ENCODE measurements around the gene CMC1.
"Not testable (repeated sequence)": the region's sequence is repeated elsewhere in the genome, so short reads cannot be mapped to it uniquely, and the experiment has no call there.

The CMC1 gene

DNA sequence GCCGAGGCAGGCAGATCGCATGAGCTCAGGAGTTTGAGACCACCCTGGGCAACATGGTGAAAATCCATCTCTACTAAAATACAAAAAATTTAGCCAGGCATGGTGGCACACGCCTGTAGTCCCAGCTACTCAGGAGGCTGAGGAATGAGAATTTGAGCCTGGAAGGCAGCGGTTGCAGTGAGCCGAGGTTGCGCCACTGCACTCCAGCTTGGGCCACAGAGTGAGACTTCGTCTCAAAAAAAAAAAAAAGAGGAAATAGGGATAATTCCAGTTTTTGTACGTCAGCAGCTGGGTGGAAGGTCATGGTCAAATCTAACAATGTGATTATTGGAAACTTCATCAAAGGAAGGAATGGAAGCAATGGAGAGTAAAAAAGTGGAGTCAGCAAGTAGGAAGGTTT lies 3.1 kb downstream of the CMC1 start:
- no peak for DNase-seq (ENCODE audit: low read depth)

DNA sequence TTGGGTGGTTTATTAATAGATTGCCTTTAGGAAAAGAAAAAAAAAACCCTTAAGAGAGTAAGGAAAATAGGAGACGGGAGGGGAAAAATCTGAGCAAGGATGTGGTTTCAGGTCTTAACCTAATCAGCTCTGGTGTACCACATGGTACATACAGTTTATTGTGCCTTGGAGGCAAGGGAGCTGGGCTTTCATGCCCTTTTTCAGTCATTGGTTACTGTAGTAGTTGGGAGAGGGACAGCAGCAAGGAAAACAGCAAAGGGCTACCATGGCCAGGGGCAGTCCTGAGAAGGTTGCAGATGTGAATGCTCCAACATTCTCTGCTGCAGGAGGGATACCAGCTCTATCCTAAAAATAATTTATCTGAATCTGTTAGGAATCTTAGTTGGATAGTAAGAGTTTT lies 5.9 kb downstream of the CMC1 start:
- no peak for DNase-seq (ENCODE audit: low read depth)

DNA sequence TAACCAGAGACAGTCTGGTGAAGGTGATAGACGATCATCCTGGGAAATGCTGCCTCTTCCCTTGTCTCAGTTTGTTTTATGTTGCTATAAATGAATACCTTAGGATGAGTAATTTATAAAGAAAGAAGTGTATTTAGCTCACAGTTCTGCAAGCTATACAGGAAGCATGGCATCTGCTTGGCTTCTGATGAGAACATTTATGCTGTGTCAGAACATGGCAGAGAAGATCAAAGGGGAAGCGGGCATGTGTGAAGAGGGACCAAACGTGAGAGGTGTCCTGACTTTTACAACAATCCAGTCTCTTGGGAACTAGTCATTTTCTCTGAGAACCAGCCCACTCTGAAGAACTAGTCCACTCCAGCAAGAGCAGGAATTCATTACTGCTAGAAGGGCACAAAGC lies 9.6 kb downstream of the CMC1 start:
- no peak for DNase-seq (ENCODE audit: low read depth)

DNA sequence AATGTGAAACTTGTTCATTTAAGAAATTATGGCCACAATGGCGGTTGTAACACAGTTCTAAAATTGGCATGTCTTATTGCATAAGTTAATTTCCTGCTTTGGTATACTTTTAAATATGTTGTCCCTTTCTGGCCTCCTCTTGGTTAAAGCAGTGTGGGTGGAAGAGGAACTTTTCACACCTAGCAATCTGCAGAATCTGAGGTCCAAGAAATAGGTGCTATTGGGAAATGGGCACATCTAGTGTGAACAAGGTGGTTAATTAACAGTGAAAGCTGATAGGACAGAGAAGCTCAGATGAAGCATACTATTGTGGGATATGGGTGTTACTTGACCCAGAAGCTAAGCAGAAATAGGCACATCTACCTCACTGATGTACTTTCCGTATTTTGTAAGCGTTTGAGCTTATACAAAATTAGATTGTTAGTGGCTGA lies 10.6 kb downstream of the CMC1 start:
- DNase-seq (ENCODE audit: low read depth): no peak

DNA sequence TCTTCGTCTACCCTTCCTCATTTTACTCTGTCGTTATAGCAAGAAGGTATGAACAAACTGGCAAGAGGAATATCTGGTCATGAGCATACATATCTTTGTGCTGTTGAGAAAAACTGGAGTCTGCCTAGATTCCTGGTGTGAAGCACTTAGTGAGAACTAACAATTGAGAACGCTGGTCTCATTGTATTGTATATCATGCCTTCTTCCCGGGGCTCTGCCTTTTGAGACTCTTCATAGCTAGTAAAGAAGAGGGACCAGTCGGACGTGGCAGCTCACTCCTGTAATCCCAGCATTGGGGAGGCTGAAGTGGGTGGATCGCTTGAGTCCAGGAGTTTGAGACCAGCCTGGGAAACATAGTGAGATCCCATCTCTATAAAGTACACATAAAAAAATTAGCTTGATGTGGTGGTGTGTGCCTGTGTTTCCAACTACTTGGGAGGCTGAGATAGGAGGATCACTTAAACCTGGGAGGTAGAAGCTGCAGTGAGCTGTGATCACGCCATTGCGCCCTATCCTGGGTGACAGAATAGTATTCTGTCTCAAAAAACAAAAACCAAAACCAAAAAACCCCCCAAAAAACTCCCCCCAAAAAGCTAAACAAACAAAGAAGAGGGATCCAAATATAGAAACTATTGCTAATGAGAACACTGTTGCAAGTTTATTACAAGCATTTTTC lies 11.8 kb downstream of the CMC1 start:
- no peak for DNase-seq (ENCODE audit: low read depth)

DNA sequence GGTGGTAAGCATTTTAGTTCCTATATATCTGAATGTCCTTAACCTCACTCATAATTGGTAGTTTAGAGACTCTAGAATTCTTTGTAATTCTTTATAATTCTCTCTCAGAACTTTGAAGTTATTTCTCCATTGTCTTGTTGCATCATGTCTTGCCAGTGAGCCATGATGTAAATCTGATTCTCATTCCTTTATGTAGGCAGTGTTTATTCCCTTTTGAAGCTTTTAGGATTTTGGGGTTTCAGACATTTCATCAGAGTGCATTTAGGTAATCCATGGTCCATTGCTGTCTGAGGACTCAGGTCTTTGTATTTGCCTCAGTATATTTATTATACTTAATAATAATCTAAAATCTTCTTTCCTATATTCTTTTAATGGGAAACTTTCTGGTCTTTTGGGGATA lies 20.6 kb downstream of the CMC1 start:
- DNase-seq (ENCODE audit: low read depth): no peak

DNA sequence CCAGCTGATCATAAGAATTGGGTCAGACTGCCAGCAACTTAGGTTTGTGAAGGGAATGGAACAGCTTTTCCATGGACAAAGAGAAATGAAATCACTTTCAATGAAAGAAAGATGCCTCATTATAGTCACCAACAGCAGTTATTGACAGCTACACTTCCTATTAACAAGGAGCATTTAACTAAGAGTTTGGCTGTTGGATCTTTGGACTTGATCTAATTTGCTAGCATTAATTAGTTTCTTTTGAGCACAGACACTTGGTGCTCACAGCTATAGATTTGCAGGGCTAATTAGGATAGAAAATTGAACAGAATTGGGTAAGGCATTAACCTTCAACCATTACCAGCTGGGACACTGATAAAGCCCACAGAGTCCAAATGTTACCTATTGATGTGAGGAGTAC lies 24.2 kb downstream of the CMC1 start:
- no peak for DNase-seq (ENCODE audit: low read depth)

DNA sequence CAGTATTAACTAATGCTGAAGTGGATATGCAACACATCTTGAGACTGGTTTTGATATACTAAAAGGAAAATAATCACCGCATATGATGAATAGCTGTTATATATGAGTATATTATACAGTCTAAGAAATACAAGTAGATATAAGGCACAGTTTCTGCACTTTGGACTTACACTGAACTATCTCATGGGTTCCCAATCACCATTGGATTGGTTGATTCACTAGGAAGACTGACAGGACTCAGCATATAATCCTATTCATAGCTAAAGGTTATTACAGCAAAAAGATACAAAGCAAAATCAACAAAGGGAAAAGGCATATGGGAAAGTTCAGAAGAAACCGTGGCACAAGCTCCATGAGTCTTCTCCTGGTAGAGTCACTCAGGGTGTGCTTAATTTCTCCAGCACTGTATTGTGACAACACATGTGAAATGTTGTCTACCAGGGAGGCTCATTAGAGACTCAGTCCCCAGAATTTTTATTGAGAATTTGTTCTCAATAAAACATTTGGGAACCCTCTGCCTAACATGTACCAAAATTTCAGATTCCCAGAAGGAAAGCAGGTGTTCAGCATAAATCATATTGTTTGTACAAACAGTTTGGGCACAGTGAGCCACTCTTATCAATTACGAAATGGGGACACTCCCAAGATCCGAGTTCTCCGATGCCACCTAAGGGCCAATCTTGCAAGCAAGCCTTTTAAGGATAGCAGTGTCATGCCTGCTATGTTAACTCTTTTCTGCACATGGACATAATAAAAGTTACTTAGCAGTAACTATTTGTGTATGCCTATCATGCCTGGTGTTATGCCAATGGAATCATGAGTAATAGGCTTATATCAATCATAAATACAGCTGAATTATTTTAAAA lies 26.8 kb downstream of the CMC1 start:
- no peak for DNase-seq (ENCODE audit: low read depth)

DNA sequence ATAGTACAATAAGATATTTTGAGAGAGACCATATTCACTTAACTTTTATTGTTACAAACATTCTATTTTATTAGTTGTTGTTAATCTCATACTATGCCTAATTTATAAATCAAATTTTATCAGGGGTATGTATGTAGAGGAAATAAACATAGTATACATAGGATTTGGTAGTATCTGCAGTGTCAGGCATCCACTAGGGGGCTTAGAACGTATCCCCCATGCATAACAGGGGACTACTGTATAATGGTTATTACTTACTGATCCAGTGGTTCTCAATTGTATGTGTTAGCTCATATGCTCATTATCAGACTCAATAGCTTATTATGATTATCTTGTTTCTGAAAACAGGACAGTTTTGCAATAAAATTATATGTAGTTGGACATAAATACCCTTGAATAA lies 27.6 kb downstream of the CMC1 start:
- no peak for DNase-seq (ENCODE audit: low read depth)

DNA sequence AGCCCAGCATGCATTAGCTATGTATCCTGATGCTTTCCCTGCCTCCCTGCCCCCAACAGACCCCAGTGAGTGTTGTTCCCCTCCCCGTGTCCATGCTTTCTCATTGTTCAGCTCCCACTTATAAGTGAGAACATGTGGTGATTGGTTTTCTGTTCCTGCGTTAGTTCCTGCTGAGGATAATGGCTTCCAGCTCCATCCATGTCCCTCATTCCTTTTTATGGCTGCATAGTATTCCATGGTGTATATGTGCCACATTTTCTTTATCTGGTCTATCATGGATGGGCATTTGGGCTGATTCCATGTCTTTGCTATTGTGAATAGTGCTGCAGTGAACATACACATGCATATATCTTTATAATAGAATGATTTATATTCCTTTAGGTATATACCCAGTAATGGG lies 28.5 kb downstream of the CMC1 start:
- not testable (repeated sequence) for DNase-seq (ENCODE audit: low read depth)

DNA sequence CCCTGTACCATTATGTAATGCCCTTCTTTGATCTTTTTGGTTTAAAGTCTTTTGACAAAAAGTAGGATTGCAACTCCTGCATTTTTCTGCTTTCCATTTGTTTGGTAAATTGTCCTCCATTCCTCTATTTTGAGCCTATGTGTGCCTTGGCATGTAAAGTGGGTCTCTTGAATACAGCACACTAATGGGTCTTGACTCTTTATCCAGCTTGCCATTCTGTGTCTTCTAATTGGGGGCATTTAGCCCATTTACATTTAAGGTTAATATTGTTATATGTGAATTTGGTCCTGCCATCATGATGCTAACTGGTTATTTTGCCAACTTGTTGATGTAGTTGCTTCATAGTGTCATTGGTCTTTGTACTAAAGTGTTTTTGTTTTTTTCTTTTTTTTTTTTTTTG lies 32.4 kb downstream of the CMC1 start:
- no peak for DNase-seq (ENCODE audit: low read depth)

DNA sequence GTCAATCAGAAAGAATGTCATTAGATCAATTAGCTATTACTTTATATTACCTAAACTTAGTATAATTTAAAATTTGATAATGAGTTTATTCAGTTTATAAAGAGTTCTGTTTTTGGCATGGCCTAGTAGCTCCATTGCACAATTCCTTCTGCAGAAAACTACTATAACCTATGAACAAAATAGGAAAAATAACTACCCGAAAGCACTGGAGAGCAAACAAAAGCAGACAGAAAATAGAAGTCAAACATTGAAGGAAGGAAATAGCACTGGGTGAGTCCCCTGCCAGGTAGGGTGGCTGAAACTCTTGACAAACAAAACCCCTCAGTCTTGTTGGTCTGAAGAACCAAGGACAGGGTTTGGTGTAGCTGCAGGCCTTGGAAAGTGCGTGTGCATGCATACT lies 37.5 kb downstream of the CMC1 start:
- DNase-seq (ENCODE audit: low read depth): no peak

DNA sequence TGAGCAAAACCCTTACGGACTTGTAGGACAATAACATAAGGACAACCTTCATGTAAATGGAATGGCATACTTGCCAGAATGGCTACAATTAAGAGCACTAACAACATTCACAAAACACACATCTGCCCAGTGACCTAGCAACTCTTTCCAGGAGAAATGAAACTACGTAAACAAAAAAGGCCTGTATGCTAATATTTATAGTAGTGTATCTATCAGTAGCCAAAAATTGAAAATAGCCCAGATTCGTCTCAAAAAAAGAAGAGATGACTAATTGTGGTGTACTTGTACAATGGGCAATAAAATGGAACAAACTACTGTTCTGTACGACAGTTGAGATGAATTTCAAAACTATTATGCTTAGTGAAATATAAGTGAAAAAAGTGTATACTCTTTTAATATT lies 38.4 kb downstream of the CMC1 start:
- no peak for DNase-seq (ENCODE audit: low read depth)

DNA sequence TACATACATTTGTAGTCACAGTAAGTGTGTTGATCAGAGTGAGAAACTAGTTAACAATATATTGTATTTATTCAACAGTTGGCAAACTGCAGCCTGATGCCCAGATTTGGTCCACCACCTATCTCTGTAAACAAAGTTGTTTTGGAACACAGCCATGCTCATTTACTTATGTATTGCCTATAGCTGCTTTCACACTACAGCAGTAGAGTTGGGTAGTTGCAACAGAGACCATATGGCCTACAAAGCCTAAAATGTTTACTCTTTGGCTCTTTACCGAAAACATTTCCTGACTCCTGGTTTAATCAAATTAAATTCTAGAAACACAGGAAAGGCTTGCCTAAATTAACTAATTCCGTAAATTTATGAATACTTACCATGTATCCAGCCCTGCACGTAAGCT lies 39.4 kb downstream of the CMC1 start:
- DNase-seq (ENCODE audit: low read depth): no peak

DNA sequence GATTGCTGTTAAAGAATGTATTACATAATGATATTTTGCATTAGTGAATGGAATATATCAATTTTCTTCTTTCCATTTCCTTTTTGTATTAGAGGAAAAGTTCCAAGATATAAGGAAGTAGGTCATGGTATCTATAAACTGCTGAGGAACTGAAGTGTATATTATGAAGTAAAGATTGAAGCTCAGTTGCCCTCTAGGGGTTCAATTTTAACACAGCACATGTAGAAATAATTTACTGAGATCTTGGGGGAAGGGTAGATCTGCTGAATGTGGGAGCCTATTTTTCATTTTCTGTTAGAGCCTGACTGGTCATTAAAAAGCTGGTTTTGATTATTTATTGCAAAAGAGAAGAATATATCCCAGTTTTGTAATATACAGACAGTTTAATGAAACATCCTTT lies 45.2 kb downstream of the CMC1 start:
- DNase-seq (ENCODE audit: low read depth): no peak

DNA sequence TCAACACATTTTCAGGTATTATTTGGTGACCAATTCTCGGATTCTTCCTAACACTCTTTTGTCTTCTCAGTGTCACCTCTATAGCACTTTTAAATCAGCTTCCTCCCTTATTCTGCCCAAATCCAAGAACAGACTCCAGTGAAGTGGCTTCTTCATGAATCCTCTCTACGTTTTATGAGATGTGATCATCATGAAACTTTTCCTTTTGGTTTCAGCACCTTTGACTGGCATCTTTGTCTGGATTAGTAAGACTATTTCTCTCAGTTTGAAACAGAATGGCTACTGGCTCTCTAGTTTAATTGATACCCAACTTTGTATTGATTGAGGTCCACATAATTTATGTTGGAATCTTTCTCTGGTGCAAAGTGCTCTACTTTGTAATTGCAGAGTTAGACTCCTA lies 45.6 kb downstream of the CMC1 start:
- DNase-seq (ENCODE audit: low read depth): no peak

DNA sequence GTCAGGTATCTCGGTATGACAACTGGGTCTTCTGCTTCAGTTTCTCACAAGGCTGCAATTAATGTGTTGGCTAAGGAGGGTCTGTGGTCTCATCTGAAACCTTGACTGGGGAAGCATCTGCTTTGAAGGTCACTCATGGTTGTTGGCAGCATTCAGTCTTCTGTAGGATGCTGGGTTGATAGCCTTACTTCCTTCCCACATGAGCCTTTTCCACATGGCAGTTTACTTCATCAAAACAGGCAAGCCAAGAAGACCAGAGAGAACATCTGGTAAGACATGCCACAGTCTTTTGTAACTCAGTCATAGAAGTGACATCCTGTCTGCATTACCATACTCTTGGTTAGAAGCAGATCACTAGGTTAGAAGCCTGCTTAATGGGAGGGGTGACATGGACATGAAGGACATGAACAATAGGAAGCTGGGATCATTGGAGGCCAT lies 49.5 kb downstream of the CMC1 start:
- DNase-seq (ENCODE audit: low read depth): no peak

DNA sequence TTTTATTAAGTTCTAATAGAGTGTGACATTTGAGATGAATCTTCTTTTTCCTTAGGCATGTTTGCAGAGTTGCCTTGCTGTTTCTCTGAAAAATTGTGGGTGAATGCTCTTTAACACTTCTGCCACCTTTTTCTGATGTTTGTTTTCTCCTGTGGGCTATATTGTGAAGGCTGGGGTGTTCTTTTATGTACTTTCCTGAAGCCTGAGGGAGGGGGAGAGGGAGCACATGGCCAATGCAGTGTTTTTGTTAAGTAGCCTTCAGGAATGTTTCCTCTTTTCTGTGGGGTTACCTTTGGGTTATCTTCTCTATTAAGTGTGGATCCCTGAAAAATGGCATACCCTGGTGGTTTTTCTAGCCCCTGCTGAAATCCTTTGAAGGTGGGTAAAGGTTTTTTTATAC lies 50.2 kb downstream of the CMC1 start:
- DNase-seq (ENCODE audit: low read depth): no peak

DNA sequence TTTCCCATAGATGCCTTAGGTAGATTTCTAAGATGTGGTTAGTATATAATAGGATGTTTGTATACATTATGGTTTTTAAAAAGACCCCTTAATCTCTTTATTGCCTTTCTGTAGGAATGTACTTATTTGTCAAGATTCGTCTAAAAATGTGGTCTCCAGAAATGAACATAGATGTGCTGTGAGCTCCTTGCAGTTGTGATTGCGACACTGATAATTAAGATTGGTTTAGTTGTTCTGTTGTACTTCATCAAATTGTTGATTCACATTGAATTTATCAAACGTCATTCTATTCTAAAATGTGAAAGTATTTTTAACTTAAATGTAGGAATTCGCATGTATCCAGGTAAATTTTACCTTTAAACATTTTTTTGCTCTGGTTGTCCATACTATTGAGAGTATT lies 51.2 kb downstream of the CMC1 start:
- no peak for DNase-seq (ENCODE audit: low read depth)

DNA sequence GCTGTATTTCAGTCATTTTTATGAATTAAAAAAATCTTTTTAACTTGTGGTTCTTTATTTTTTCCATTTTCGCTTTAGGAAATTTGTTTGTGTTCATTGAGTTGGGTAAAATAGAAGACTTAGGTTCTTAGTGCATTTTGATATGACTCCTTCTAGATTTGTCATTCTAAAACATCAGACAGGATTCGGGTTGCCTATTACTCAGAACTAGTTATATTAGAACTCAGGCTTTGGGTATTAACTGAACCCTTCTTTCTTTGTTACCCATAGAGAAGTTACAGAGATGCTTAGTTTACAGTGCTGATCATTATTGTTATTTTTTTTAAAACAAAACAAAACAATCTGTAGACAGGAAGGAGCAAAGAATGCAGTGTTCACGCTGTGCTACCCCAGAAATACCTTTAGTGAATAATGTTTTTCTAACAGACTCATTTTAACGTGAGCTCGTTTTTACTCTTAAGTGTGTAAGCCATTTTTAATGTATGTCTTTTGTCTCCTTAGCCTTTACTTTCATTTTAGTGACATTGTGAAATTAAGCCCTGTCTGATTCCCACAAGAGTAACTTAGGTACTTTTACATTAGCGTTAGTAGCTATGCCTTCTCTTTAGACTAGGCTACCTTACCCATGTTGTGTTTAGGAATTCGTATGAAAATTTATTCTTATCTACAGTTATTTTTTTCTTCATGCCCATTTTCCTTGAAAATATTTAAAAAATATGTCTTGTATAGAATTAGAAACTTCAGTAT lies 53.4 kb downstream of the CMC1 start:
- DNase-seq (ENCODE audit: low read depth): no peak

DNA sequence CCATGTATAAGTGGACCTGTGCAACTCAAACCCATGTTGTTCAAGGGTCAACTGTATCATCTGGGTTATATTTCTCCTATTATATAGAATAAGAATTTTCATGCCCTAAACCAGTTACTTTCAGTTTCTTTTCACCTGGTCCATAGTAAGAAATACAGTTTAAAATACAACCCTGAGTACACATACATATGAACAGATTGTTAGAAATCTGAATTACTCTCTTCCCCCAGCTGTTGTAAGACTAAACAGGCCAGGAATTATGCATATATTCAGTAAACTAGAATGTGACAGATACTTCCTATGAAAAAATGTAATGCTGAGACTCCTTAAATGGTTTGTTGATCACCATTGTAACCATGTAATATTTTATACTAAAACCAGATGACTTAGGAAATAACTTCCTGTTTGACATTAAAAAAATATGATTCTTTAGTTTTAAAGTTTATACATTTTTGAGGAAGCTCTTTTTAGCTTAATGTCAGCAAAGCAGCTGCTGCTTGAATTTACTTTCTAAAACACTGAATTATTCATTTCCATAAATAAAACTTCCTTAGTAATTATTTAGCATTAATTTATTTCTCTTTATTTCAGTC lies 54.6 kb downstream of the CMC1 start:
- no peak for DNase-seq (ENCODE audit: low read depth)

DNA sequence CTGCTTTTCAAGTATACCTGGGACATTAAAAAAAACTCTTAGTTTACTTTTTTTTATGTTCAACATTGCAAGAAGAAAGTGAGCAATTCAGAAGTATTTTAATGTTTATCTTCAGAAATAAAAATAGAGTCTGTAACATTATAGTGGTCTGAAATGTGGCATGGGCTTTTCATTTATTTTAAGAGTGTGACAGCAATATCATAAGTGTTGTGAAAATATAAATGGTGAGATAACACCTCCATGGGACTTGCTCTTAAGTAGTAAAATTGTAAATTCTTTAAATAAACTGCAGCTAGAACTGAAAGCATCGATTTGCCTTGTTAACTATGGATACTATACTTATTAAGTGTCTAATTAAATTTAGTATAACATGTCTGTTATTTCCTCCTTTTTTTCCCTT lies 58.3 kb downstream of the CMC1 start:
- DNase-seq (ENCODE audit: low read depth): no peak

Data from activated T-helper 9 cell treated with anti-CD3 and anti-CD28 coated beads, Interleukin-2, amount 50 U/mL, for 16 hours (primary cell).